NCI-H510A (cell line): ENCODE results near the gene PUM2.
A peak's percentile ranks its signal among the peaks of the same experiment; 100 is the strongest.
"Not testable (repeated sequence)": the region's sequence is repeated elsewhere in the genome, so short reads cannot be mapped to it uniquely, and the experiment has no call there.

Source experiments
- DNase-seq: peaks from one replicate; lab custom pipeline; 2025; lab: John Stamatoyannopoulos, UW

PUM2 gene

DNA sequence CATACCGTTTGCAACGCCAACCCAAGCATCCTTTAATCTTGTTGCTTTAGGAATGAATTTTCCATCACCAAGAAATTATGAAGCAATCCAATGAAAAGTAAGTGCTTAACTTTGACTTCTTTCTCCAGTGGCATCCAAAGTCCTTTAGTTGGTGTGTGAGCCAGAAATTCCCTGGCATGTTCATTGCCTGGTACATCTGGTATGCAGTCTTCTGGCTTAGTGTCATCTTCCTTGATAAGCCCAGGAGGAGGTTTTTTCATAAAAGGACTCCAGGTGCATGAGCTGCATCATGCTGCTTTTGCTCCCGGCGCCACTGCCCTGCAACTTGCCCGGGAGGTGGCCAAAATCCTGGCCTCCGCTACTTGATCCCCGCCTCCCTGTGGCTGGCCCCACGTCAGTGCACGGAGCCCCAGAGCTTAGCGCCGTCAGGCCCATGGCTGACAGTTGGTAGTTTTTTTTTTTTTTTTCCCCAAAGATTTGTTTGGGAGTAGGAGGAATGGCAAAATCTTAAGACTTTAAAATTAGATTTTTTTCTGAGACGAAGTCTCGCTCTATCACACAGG is 58.7 kb downstream of the PUM2 start:
- DNase-seq = no peak

DNA sequence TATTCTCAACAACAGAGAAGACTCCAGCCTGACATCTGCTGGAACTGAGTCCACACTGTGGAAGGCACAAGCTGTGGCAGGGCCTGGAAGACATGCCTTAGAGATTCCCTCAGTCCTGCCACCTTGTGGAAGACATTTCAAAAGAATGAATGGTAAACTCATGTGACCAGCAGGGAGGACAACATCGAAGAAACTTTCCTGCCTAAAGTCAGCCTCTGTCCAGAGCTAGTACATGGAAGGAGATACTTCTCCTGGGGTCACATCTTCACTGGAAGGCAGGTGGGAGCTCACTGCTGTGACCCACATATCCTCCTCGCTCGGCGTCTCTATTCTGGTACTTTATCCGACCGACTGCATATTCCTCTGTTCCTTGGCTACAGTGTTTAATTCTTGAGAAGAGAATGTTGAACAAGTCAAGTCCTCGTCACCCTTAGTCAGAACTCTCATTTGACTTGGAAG is 59.5 kb downstream of the PUM2 start:
- DNase-seq = peak; percentile 44

DNA sequence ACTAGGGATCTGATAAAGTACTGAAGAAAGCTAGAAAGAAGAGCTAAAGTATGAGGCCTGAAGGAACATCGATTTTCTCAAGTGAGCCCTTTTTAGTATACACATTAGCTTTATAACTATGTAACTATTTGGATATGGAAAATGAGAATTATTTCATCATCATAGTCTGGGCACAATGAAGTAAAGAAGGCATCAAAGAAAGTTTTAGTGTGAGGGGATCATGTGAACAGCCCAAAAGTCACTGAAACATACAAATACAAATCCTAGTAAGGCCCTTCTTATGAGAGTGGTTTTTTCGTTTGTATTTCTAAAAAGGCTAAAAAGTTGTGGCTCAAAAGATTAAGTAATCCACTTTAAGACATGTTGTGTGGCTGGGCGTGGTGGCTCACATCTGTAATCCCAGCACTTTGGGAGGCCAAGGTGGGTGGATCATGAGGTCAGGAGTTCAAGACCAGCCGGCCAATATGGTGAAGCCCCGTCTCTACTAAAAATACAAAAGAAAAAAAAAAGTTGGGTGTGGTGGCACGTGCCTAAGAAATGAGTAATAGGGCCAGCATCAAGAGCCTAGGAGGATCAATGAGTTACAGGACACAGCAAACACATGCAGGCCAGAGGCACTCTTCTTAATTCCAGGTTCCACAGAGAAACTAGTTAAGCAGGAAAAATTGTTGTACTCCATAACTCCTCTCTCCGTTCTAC is 61.9 kb downstream of the PUM2 start:
- DNase-seq = no peak

DNA sequence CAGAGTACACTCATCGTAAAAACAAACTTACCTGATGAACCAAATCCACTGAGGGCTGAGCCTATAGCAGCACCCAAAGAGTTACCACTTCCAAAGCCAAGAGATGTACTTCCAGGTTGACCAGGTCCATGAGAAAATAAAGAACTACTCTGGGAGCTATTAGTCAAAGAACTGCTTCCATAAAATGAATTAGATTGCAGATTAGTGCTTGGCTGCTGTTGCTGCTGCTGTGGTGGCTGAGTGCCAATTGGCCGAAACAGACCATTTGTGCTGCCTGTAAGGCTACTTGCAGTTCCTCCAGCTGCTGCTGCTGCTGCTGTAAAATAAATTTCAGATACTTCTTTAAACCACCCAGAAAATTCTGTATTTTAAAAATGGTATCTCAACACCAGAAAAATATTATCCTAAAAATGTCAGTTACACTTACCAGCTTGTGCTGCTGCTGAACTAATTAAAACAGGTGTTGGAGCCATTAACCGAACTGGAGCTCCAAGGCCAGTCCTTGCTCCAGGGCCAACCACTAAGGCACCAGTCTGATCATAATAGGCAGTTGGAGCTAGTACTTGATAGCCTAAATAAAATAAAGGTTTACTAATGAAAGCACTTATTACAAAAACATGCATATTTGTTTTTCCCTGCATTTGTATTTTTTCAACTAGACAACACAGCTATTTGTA is 67.6 kb downstream of the PUM2 start:
- DNase-seq = no peak

- DNase-seq = no peak
Measured at GRCh38 chr2:20281876-20282275, 68.8 kb downstream of the PUM2 start.

DNA sequence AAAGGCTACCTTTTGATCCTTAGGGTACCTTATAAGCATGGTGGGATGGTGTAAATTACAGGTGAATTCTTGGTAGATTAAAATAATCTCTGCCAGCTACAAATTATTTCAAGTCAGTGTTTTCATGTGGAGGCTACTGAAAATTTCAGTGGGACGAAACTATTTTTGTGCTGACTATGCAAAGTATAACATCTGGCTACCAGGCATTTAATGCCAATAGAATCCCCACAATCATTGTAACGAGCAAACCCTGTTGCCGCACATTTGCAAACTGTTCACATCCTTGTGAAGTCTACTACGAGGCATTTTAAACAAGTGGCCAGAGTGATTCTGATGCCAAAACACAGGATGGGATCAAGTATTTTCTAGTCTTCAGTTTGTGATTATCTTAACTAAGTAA is 77.6 kb downstream of the PUM2 start:
- DNase-seq = no peak

DNA sequence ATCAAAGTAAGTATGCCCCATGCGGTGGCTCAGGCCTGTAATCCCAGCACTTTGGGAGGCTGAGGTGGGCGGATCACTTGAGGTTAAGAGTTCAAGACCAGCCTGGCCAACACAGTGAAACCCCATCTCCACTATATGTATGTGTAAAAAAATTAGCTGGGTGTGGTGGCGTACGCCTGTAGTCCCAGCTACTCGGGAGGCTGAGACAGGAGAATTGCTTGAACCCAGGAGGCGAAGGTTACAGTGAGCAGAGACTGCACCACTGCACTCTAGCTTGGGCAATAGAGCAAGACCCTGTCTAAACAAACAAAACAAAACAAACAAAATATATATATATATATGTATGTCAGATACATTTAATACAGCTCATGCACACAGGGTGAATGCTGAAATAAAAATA is 82.3 kb downstream of the PUM2 start:
- DNase-seq = not testable (repeated sequence)

GRCh38 chr2:20267529-20267928 is 83.1 kb downstream of the PUM2 start:
- no peak for DNase-seq

- DNase-seq = no peak
Measured at GRCh38 chr2:20264629-20265028, 86.0 kb downstream of the PUM2 start.

GRCh38 chr2:20257411-20257810 is 93.2 kb downstream of the PUM2 start:
- no peak for DNase-seq

- no peak for DNase-seq
Measured at GRCh38 chr2:20254731-20255130, 95.9 kb downstream of the PUM2 start.

GRCh38 chr2:20250436-20250835 is 100.2 kb downstream of the PUM2 start:
- DNase-seq = no peak

GRCh38 chr2:20249170-20249569 is 101.5 kb downstream of the PUM2 start:
- no peak for DNase-seq

GRCh38 chr2:20247084-20247483 is 103.6 kb downstream of the PUM2 start:
- DNase-seq = no peak

DNA sequence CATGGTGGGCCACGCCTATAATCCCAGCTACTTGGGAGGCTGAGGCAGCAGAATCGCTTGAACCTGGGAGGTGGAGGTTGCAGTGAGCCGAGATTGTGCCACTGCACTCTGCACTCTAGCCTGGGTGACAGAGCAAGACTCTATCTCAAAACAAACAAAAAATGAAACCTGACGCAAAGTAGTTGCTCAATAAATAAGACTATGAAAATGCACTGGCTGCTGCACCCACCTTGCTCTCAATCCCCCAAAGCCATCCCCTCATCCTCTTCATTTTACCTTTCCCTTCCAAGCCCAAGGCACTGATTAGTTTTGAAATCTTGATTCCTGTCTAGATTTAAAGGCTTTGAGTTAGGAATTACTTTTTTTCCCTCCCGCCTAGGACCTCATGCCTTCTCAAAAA is 107.0 kb downstream of the PUM2 start:
- DNase-seq = not testable (repeated sequence)

DNA sequence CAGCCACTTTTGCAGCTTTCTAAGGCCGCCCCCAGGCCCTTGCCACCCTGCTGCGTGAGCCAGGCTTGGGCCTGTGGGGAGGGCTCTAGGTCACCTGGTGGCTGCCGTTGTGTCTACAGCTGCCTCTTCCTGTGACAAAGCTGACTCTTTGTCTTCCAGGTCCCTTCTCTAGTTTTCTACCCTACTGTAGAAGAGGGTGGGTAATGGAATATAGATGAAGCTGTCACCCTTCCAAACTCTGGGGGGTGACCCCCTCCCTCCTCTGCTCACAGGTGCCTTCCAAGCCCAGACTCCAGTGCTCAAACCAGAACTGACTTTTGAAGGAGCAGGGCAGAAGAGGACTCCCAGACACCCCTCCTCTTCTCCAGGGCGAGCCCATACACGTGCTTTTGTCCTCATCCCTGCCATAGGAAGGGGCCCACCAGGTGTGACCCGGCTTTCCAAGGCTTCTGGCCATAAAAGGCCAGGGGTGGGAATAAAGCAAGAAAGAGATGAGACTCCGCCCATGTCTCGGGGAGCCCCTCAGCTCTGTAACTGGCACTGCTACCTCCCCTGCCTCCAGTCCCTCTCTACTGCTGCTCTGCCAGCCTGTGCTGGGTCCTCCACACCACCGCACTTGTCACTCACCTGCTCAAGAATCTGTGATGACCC is 107.8 kb downstream of the PUM2 start:
- peak; percentile 44 for DNase-seq

DNA sequence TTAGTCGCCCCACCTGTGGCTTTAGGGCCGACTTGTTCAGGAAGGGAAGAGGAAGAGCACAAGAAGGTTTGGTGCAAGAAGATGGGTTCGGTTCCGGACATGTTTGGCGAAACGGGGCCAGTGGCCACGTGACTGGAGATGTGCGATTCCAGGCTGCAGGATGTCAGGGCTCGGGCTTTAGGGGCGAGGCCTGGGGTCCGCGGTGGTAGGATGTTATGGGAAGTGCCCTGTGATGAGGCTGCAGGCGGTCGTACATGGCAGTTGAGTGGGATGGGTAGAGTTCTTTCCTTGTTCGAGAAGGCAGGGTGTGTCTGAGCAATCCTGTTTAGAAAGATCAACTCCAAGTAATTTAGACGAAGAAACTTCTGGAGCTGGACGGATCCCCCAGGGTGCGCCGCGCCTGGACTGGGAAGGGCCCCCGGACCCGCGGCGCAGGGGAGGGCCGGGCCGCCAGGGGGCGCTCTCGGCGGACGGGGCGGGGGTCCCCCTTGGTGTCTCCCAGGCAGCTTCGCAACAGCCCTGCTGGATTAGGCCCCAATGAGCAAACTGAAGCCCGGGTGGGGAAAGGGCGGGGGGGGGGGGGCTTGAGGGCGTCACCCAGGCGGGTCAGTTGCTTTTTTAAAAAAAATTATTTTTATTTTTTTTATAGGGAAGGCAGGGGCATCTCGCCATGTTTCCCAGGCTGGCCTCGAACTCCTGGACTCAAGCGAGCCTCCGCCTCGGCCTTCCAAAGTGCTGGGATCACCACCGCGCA is 108.5 kb downstream of the PUM2 start:
- DNase-seq = no peak

- not testable (repeated sequence) for DNase-seq
Measured at GRCh38 chr2:20240291-20240690, 110.4 kb downstream of the PUM2 start.

DNA sequence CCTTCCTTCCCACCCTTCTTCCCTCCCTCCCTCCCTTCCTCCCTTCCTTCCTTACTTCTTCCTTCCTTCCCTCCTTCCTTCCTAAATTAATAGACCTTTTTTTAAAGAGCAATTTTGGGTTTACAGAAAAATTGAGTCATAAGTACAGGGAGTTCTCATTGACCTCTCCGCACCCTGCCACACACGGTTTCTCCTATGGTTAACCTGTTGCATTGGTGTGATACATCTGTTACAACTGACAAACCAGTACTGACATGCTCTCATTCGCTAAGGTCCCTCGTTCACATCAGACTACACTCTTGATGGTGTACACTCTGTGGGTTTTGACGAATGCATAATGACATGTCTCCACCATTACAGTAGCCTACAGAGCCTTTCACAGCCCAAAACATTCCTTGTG is 114.1 kb downstream of the PUM2 start:
- DNase-seq = no peak

- DNase-seq = no peak
Measured at GRCh38 chr2:20235655-20236305, 114.9 kb downstream of the PUM2 start.

GRCh38 chr2:20234597-20234996 is 116.0 kb downstream of the PUM2 start:
- not testable (repeated sequence) for DNase-seq

- no peak for DNase-seq
Measured at GRCh38 chr2:20232837-20233207, 117.8 kb downstream of the PUM2 start.
